Activated CD4-positive, alpha-beta memory T cell treated with anti-CD3 and anti-CD28 coated beads for 36 hours (primary cell): Measurements from ENCODE around the gene THOC1. TPM values are rescaled to one million over a fixed set of nuclear protein-coding genes. Genes with fewer than 3 reads are reported as not detected.

Experiments used
- total RNA-seq, 2 experiments: library from RNA; stranded (reverse); gene quantifications; one replicate each; pipeline ENCODE4 v1.2.3, GENCODE V29; 2021

Gene THOC1
- total RNA-seq, 2 experiments from 2014 or later: 54.0 to 57.9 TPM

Other genes with a start within 250 kb of the THOC1 start
- not detected for gene TUBB8B, start 218.4 kb downstream of the THOC1 start, total RNA-seq
- gene USP14, start 109.5 kb downstream of the THOC1 start, total RNA-seq: 10 to 100 TPM; 88.2 to 90.8 TPM
- not detected for gene COLEC12, start 232.7 kb upstream of the THOC1 start, total RNA-seq